SK-N-SH treated with all-trans-retinoic acid at 6 μM for 48 hours (cell line): ENCODE results near the gene CD59.

Experiments
- ATAC-seq: fragments of 200-7000 bp; cut with Tn5 transposase; 3 replicates; pipeline ENCODE4 v1.9.1; 2020; ENCODE audit warnings: mild to moderate bottlenecking, moderate library complexity
- ARNTL ChIP-seq: fragments of 450-650 bp; formaldehyde crosslinking; IDR thresholded peaks from 2 replicates; pipeline ENCODE4 v1.5.0; 2020; ENCODE audit warnings: low read depth, mild to moderate bottlenecking, moderate library complexity, borderline replicate concordance
- CREB5 ChIP-seq: fragments of 250-450 bp; sonication (Bioruptor Pico); IDR thresholded peaks from 2 replicates; pipeline ENCODE4 v1.5.1; 2020; ENCODE audit warnings: low read depth, mild to moderate bottlenecking, moderate library complexity
- CSDC2 ChIP-seq: fragments of 250-450 bp; sonication (Bioruptor Pico); IDR thresholded peaks from 2 replicates; pipeline ENCODE4 v1.5.0; 2020; ENCODE audit warnings: mild to moderate bottlenecking, moderate library complexity
- CSRNP3 ChIP-seq: fragments of 250-450 bp; sonication (Bioruptor Pico); IDR thresholded peaks from 2 replicates; pipeline ENCODE4 v1.5.1; 2021; ENCODE audit warnings: mild to moderate bottlenecking, moderate library complexity
- GLIS3 ChIP-seq: fragments of 250-450 bp; sonication (Bioruptor Pico); IDR thresholded peaks from 2 replicates; pipeline ENCODE4 v1.5.0; 2020; ENCODE audit warnings: mild to moderate bottlenecking, moderate library complexity
- ISL1 ChIP-seq: fragments of 250-450 bp; sonication (Bioruptor Pico); IDR thresholded peaks from 2 replicates; pipeline ENCODE4 v2.1.2; 2022; ENCODE audit warnings: mild to moderate bottlenecking, moderate library complexity
- OSR1 ChIP-seq: fragments of 250-450 bp; sonication (Bioruptor Pico); IDR thresholded peaks from 2 replicates; pipeline ENCODE4 v1.8.0; 2022; ENCODE audit warnings: moderate library complexity, mild to moderate bottlenecking, inconsistent platforms
- PATZ1 ChIP-seq: fragments of 250-450 bp; sonication (Bioruptor Pico); IDR thresholded peaks from 2 replicates; pipeline ENCODE4 v1.8.0; 2020; ENCODE audit warnings: mild to moderate bottlenecking, moderate library complexity, borderline replicate concordance
- POU6F1 ChIP-seq: fragments of 250-450 bp; sonication (Bioruptor Pico); IDR thresholded peaks from 2 replicates; pipeline ENCODE4 v1.8.0; 2021; ENCODE audit warnings: low read depth, mild to moderate bottlenecking, moderate library complexity, borderline replicate concordance
- PPARA ChIP-seq: fragments of 250-450 bp; sonication (Bioruptor Pico); IDR thresholded peaks from 2 replicates; pipeline ENCODE4 v1.5.0; 2020; ENCODE audit warnings: mild to moderate bottlenecking, borderline replicate concordance
- RARB ChIP-seq: fragments of 250-450 bp; sonication (Bioruptor Pico); IDR thresholded peaks from 2 replicates; pipeline ENCODE4 v1.8.0; 2021; ENCODE audit warnings: mild to moderate bottlenecking, moderate library complexity
- SNAI2 ChIP-seq: fragments of 250-450 bp; sonication (Bioruptor Pico); IDR thresholded peaks from 2 replicates; pipeline ENCODE4 v1.5.0; 2020; ENCODE audit warnings: mild to moderate bottlenecking, moderate library complexity
- TCF4 ChIP-seq: fragments of 250-450 bp; sonication (Bioruptor Pico); IDR thresholded peaks from 2 replicates; pipeline ENCODE4 v1.8.0; 2021; ENCODE audit warnings: mild to moderate bottlenecking, moderate library complexity, borderline replicate concordance
- TOX ChIP-seq: fragments of 250-450 bp; sonication (Bioruptor Pico); IDR thresholded peaks from 2 replicates; pipeline ENCODE4 v1.8.0; 2021; ENCODE audit warnings: mild to moderate bottlenecking, moderate library complexity, borderline replicate concordance
- TSHZ2 ChIP-seq: fragments of 250-450 bp; sonication (Bioruptor Pico); IDR thresholded peaks from 2 replicates; pipeline ENCODE4 v1.5.0; 2020; ENCODE audit warnings: mild to moderate bottlenecking, moderate library complexity
- ZC3H10 ChIP-seq: fragments of 250-450 bp; sonication (Bioruptor Pico); IDR thresholded peaks from 2 replicates; pipeline ENCODE4 v1.5.1; 2021; ENCODE audit warnings: mild to moderate bottlenecking, moderate library complexity
- ZFP3 ChIP-seq: fragments of 250-450 bp; sonication (Bioruptor Pico); IDR thresholded peaks from 2 replicates; pipeline ENCODE4 v1.5.0; 2020; ENCODE audit warnings: mild to moderate bottlenecking, moderate library complexity
- ZFP30 ChIP-seq: fragments of 450-650 bp; formaldehyde crosslinking; IDR thresholded peaks from 2 replicates; pipeline ENCODE4 v1.5.0; 2022; ENCODE audit warnings: mild to moderate bottlenecking, moderate library complexity
- ZNF565 ChIP-seq: fragments of 450-650 bp; formaldehyde crosslinking; conservative IDR thresholded peaks from 2 replicates; pipeline ENCODE4 v1.5.0; 2020; ENCODE audit warnings: low read depth, mild to moderate bottlenecking, moderate library complexity
- ZNF70 ChIP-seq: fragments of 450-650 bp; formaldehyde crosslinking; IDR thresholded peaks from 2 replicates; pipeline ENCODE4 v1.5.0; 2020; ENCODE audit warnings: mild to moderate bottlenecking, moderate library complexity
- ZNF8 ChIP-seq: fragments of 450-650 bp; formaldehyde crosslinking; IDR thresholded peaks from 2 replicates; pipeline ENCODE4 v1.5.0; 2020; ENCODE audit warnings: mild to moderate bottlenecking, moderate library complexity

CD59 gene

GRCh38 chr11:33691066-33691864, 45.0 kb downstream of the CD59 start:
- TF ChIP-seq TOX (CRISPR knock-in tag), result no peak
- no peak for TF ChIP-seq ZNF8 (CRISPR knock-in tag)
- 0 out of 2 replicates have a peak, but pooled peaks have one; percentile 1 for TF ChIP-seq CSDC2 (CRISPR knock-in tag)
- no peak for TF ChIP-seq GLIS3 (CRISPR knock-in tag)
- TF ChIP-seq CREB5 (CRISPR knock-in tag), result no peak
- no peak for TF ChIP-seq ZFP30 (CRISPR knock-in tag)
- peak; percentile 1; the same call in 2 of the 3 replicates for ATAC-seq

GRCh38 chr11:33690290-33691065, 45.7 kb downstream of the CD59 start:
- peak; percentile 21; the same call in 1 of the 2 replicates for TF ChIP-seq POU6F1 (CRISPR knock-in tag)
- peak; percentile 76 for TF ChIP-seq CSDC2 (CRISPR knock-in tag)
- TF ChIP-seq ISL1 (CRISPR knock-in tag), result peak; percentile 84
- no peak for TF ChIP-seq TOX (CRISPR knock-in tag)

GRCh38 chr11:33689501-33689900, 46.7 kb downstream of the CD59 start:
- TF ChIP-seq GLIS3 (CRISPR knock-in tag) (no peak), ZNF70 (no peak)
- TF ChIP-seq, all 23 proteins: peak for 0
- no peak for ATAC-seq

More at GRCh38 chr11:33690290-33691065, 45.7 kb downstream of the CD59 start:
- ATAC-seq, result peak; percentile 61

- TF ChIP-seq ZNF8 (CRISPR knock-in tag), result no peak
- TF ChIP-seq ZNF70, result no peak
- TF ChIP-seq TCF4 (CRISPR knock-in tag), result no peak
- no peak for TF ChIP-seq CSDC2 (CRISPR knock-in tag)
- TF ChIP-seq ZC3H10 (CRISPR knock-in tag), result no peak
- TF ChIP-seq ZNF565 (CRISPR knock-in tag), result no peak
- TF ChIP-seq CREB5 (CRISPR knock-in tag), result no peak
- TF ChIP-seq ZFP30 (CRISPR knock-in tag), result no peak
- no peak for TF ChIP-seq PATZ1
- TF ChIP-seq OSR1 (CRISPR knock-in tag), result no peak
- no peak for TF ChIP-seq ISL1 (CRISPR knock-in tag)
- TF ChIP-seq GLIS3 (CRISPR knock-in tag), result no peak
- no peak for TF ChIP-seq PPARA (CRISPR knock-in tag)
- TF ChIP-seq ARNTL (CRISPR knock-in tag), result no peak
- TF ChIP-seq SNAI2, result no peak
- TF ChIP-seq TOX (CRISPR knock-in tag), result no peak
- TF ChIP-seq ZFP3, result no peak
- TF ChIP-seq RARB (CRISPR knock-in tag), result no peak
- no peak for TF ChIP-seq TSHZ2 (CRISPR knock-in tag)
- TF ChIP-seq CSRNP3, result no peak
- ATAC-seq, result no peak
Observed at GRCh38 chr11:33689085-33689484, 47.1 kb downstream of the CD59 start.
